ENCODE results near the gene FAXC. TPM values are rescaled to one million over a fixed set of nuclear protein-coding genes. Genes with fewer than 3 reads are reported as not detected.

Gene FAXC
- 10 to 100 TPM; 11.7 to 31.7 TPM for total RNA-seq
- polyA plus RNA-seq (ENCODE audit: insufficient read length in 2 of 2) = 10 to 100 TPM; 40.6 to 51.9 TPM
- long read RNA-seq, donor 1, full-length matches to known transcripts = 11 of 11 reads
- long read RNA-seq, donor 1, partial matches to known transcripts = 0 of 11 reads
- long read RNA-seq, donor 1, other reads (novel, unspliced or antisense) = 0 of 11 reads
- long read RNA-seq, donor 2, full-length matches to known transcripts = 1 of 1 reads
- long read RNA-seq, donor 2, partial matches to known transcripts = 0 of 1 reads
- long read RNA-seq, donor 2, other reads (novel, unspliced or antisense) = 0 of 1 reads
- long read RNA-seq, donor 3, full-length matches to known transcripts = 2 of 2 reads
- long read RNA-seq, donor 3, partial matches to known transcripts = 0 of 2 reads
- long read RNA-seq, donor 3, other reads (novel, unspliced or antisense) = 0 of 2 reads
- long read RNA-seq, donor 4 = 0 reads

- peak within 1 kb of the TSS; percentile 67 for H3K4me3 ChIP-seq (ENCODE audit: low read depth, low read length)
- WGBS (ENCODE audit: insufficient coverage) = under 1% methylated on average over 106 of the region's 108 CpGs
- no peaks in the 10 kb centered on the region for H3K9me3 ChIP-seq (ENCODE audit: control insufficient read depth, insufficient read depth, low read length)
- peak in 5 of 6 donors; percentile 26 to 88 (median 47) for DNase-seq (ENCODE audit: low read depth in 4 of 6, low spot score in 6 of 6)
- peaks cover 12% of the 10 kb centered on the region for H3K4me1 ChIP-seq (ENCODE audit: control insufficient read depth, insufficient read depth, low read length)
- H3K27me3 ChIP-seq (ENCODE audit: control insufficient read depth, insufficient read depth, low read length) = no peaks in the 10 kb centered on the region
- H3K36me3 ChIP-seq (ENCODE audit: control insufficient read depth, insufficient read depth, low read length) = no peaks in the 10 kb centered on the region
- peak within 1 kb of the TSS; percentile 8 for H3K27ac ChIP-seq (ENCODE audit: low read depth, low read length)
Measured at GRCh38 chr6:99349171-99350141, at the start of gene FAXC. FAXC (minus strand) TSS chr6:99349674; CDS start chr6:99349372, 302 bp downstream.

GRCh38 chr6:99397287-99397686 lies 47.8 kb upstream of the FAXC start:
- Histone ChIP-seq H3K4me3 (ENCODE audit: low read depth, low read length) (no peak overlapping the region), H3K27ac (ENCODE audit: low read depth, low read length) (no peak overlapping the region), H3K27me3 (ENCODE audit: control insufficient read depth, insufficient read depth, low read length) (no peaks in the 10 kb centered on the region), H3K4me1 (ENCODE audit: control insufficient read depth, insufficient read depth, low read length) (peaks cover 4% of the 10 kb centered on the region), H3K36me3 (ENCODE audit: control insufficient read depth, insufficient read depth, low read length) (peaks cover 7% of the 10 kb centered on the region), H3K9me3 (ENCODE audit: control insufficient read depth, insufficient read depth, low read length) (no peaks in the 10 kb centered on the region)
- no peak for DNase-seq (ENCODE audit: low read depth in 4 of 6, low spot score in 6 of 6)
- WGBS (ENCODE audit: insufficient coverage) = no CpG with 5 or more reads among the region's 1 CpG

- Histone ChIP-seq H3K36me3 (ENCODE audit: control insufficient read depth, insufficient read depth, low read length) (peaks cover 4% of the 10 kb centered on the region), H3K27ac (ENCODE audit: low read depth, low read length) (peak within 1 kb of the TSS; percentile 97)
Measured at GRCh38 chr6:99393698-99394531, 44.4 kb upstream of the FAXC start, which contains the start of gene COQ3. COQ3 (minus strand) TSS chr6:99394195; CDS start chr6:99394179, 16 bp downstream.

GRCh38 chr6:99393366-99393697 lies 43.9 kb upstream of the FAXC start:
- Histone ChIP-seq H3K9me3 (ENCODE audit: control insufficient read depth, insufficient read depth, low read length) (no peaks in the 10 kb centered on the region), H3K4me1 (ENCODE audit: control insufficient read depth, insufficient read depth, low read length) (peaks cover 4% of the 10 kb centered on the region), H3K27me3 (ENCODE audit: control insufficient read depth, insufficient read depth, low read length) (no peaks in the 10 kb centered on the region), H3K36me3 (ENCODE audit: control insufficient read depth, insufficient read depth, low read length) (peaks cover 4% of the 10 kb centered on the region), H3K27ac (ENCODE audit: low read depth, low read length) (peak overlapping the region; percentile 97), H3K4me3 (ENCODE audit: low read depth, low read length) (peak overlapping the region; percentile 94)
- DNase-seq (ENCODE audit: low read depth in 4 of 6, low spot score in 6 of 6) = no peak
- no CpG with 5 or more reads among the region's 2 CpGs for WGBS (ENCODE audit: insufficient coverage)

More at GRCh38 chr6:99393698-99394531, 44.4 kb upstream of the FAXC start, which contains the start of gene COQ3:
- under 1% methylated on average over 48 of the region's 56 CpGs for WGBS (ENCODE audit: insufficient coverage)
- H3K4me3 ChIP-seq (ENCODE audit: low read depth, low read length) = peak within 1 kb of the TSS; percentile 94
- H3K27me3 ChIP-seq (ENCODE audit: control insufficient read depth, insufficient read depth, low read length) = no peaks in the 10 kb centered on the region
- peak; percentile 69 to 95 (median 76) for DNase-seq (ENCODE audit: low read depth in 4 of 6, low spot score in 6 of 6)
- peaks cover 4% of the 10 kb centered on the region for H3K4me1 ChIP-seq (ENCODE audit: control insufficient read depth, insufficient read depth, low read length)
- H3K9me3 ChIP-seq (ENCODE audit: control insufficient read depth, insufficient read depth, low read length) = no peaks in the 10 kb centered on the region

GRCh38 chr6:99390896-99391295 lies 41.4 kb upstream of the FAXC start:
- no CpG with 5 or more reads among the region's 3 CpGs for WGBS (ENCODE audit: insufficient coverage)
- no peaks in the 10 kb centered on the region for H3K9me3 ChIP-seq (ENCODE audit: control insufficient read depth, insufficient read depth, low read length)
- H3K4me3 ChIP-seq (ENCODE audit: low read depth, low read length) = no peak overlapping the region
- H3K27ac ChIP-seq (ENCODE audit: low read depth, low read length) = no peak overlapping the region
- H3K36me3 ChIP-seq (ENCODE audit: control insufficient read depth, insufficient read depth, low read length) = no peaks in the 10 kb centered on the region
- H3K4me1 ChIP-seq (ENCODE audit: control insufficient read depth, insufficient read depth, low read length) = peaks cover 4% of the 10 kb centered on the region
- no peak for DNase-seq (ENCODE audit: low read depth in 4 of 6, low spot score in 6 of 6)
- no peaks in the 10 kb centered on the region for H3K27me3 ChIP-seq (ENCODE audit: control insufficient read depth, insufficient read depth, low read length)

- H3K4me3 ChIP-seq (ENCODE audit: low read depth, low read length) = no peak overlapping the region
- no peak overlapping the region for H3K27ac ChIP-seq (ENCODE audit: low read depth, low read length)
- 69% methylated on average over 2 of the region's 3 CpGs for WGBS (ENCODE audit: insufficient coverage)
- H3K36me3 ChIP-seq (ENCODE audit: control insufficient read depth, insufficient read depth, low read length) = no peaks in the 10 kb centered on the region
- no peaks in the 10 kb centered on the region for H3K9me3 ChIP-seq (ENCODE audit: control insufficient read depth, insufficient read depth, low read length)
- H3K27me3 ChIP-seq (ENCODE audit: control insufficient read depth, insufficient read depth, low read length) = no peaks in the 10 kb centered on the region
- DNase-seq (ENCODE audit: low read depth in 4 of 6, low spot score in 6 of 6) = no peak
- H3K4me1 ChIP-seq (ENCODE audit: control insufficient read depth, insufficient read depth, low read length) = no peaks in the 10 kb centered on the region
Measured at GRCh38 chr6:99384507-99384906, 35.0 kb upstream of the FAXC start.

- H3K4me1 ChIP-seq (ENCODE audit: control insufficient read depth, insufficient read depth, low read length) = no peaks in the 10 kb centered on the region
- no peaks in the 10 kb centered on the region for H3K27me3 ChIP-seq (ENCODE audit: control insufficient read depth, insufficient read depth, low read length)
- no peaks in the 10 kb centered on the region for H3K36me3 ChIP-seq (ENCODE audit: control insufficient read depth, insufficient read depth, low read length)
- no peak overlapping the region for H3K4me3 ChIP-seq (ENCODE audit: low read depth, low read length)
- no peaks in the 10 kb centered on the region for H3K9me3 ChIP-seq (ENCODE audit: control insufficient read depth, insufficient read depth, low read length)
- DNase-seq (ENCODE audit: low read depth in 4 of 6, low spot score in 6 of 6) = no peak
- no peak overlapping the region for H3K27ac ChIP-seq (ENCODE audit: low read depth, low read length)
Measured at GRCh38 chr6:99378636-99379035, 29.2 kb upstream of the FAXC start.

GRCh38 chr6:99369533-99369932 lies 20.1 kb upstream of the FAXC start:
- no peak for DNase-seq (ENCODE audit: low read depth in 4 of 6, low spot score in 6 of 6)
- H3K4me1 ChIP-seq (ENCODE audit: control insufficient read depth, insufficient read depth, low read length) = no peaks in the 10 kb centered on the region
- H3K36me3 ChIP-seq (ENCODE audit: control insufficient read depth, insufficient read depth, low read length) = peaks cover 3% of the 10 kb centered on the region
- no peak overlapping the region for H3K27ac ChIP-seq (ENCODE audit: low read depth, low read length)
- H3K27me3 ChIP-seq (ENCODE audit: control insufficient read depth, insufficient read depth, low read length) = no peaks in the 10 kb centered on the region
- H3K9me3 ChIP-seq (ENCODE audit: control insufficient read depth, insufficient read depth, low read length) = no peaks in the 10 kb centered on the region
- H3K4me3 ChIP-seq (ENCODE audit: low read depth, low read length) = no peak overlapping the region

GRCh38 chr6:99366852-99367251 lies 17.4 kb upstream of the FAXC start:
- no CpG with 5 or more reads among the region's 2 CpGs for WGBS (ENCODE audit: insufficient coverage)
- Histone ChIP-seq H3K27me3 (ENCODE audit: control insufficient read depth, insufficient read depth, low read length) (no peaks in the 10 kb centered on the region), H3K36me3 (ENCODE audit: control insufficient read depth, insufficient read depth, low read length) (peaks cover 3% of the 10 kb centered on the region), H3K4me3 (ENCODE audit: low read depth, low read length) (no peak overlapping the region), H3K4me1 (ENCODE audit: control insufficient read depth, insufficient read depth, low read length) (no peaks in the 10 kb centered on the region), H3K27ac (ENCODE audit: low read depth, low read length) (no peak overlapping the region), H3K9me3 (ENCODE audit: control insufficient read depth, insufficient read depth, low read length) (no peaks in the 10 kb centered on the region)
- DNase-seq (ENCODE audit: low read depth in 4 of 6, low spot score in 6 of 6) = no peak
